ENCODE results near the gene POC1B.

Gene POC1B

GRCh38 chr12:89525824-89526770, at the start of gene POC1B:
TSS of gene POC1B (minus strand) at chr12:89526047. CDS start at chr12:89525895, 152 bp downstream.
- DNase-seq, result peak; percentile 59 to 77

- no peak for DNase-seq
Measured at GRCh38 chr12:89575374-89575773, 49.5 kb upstream of the POC1B start.

- no peak for DNase-seq
Measured at GRCh38 chr12:89574736-89575208, 48.9 kb upstream of the POC1B start.

GRCh38 chr12:89573051-89573810, 47.4 kb upstream of the POC1B start:
- no peak for DNase-seq

GRCh38 chr12:89571491-89572195, 45.8 kb upstream of the POC1B start:
- no peak for DNase-seq

GRCh38 chr12:89568484-89568883, 42.6 kb upstream of the POC1B start:
- no peak for DNase-seq

GRCh38 chr12:89567691-89568239, 41.9 kb upstream of the POC1B start:
- no peak for DNase-seq

- no peak for DNase-seq
Measured at GRCh38 chr12:89566615-89567014, 40.8 kb upstream of the POC1B start.

GRCh38 chr12:89565002-89565401, 39.2 kb upstream of the POC1B start:
- DNase-seq, result no peak

GRCh38 chr12:89559753-89560152, 33.9 kb upstream of the POC1B start:
- no peak for DNase-seq

GRCh38 chr12:89556976-89557375, 31.1 kb upstream of the POC1B start:
- no peak for DNase-seq

- DNase-seq, result no peak
Measured at GRCh38 chr12:89552376-89552775, 26.5 kb upstream of the POC1B start.

GRCh38 chr12:89551747-89552146, 25.9 kb upstream of the POC1B start:
- DNase-seq, result no peak

GRCh38 chr12:89547101-89547500, 21.3 kb upstream of the POC1B start:
- DNase-seq, result no peak

GRCh38 chr12:89546151-89546550, 20.3 kb upstream of the POC1B start:
- no peak for DNase-seq

- DNase-seq, result no peak
Measured at GRCh38 chr12:89544681-89545184, 18.9 kb upstream of the POC1B start.

GRCh38 chr12:89544022-89544421, 18.2 kb upstream of the POC1B start:
- no peak for DNase-seq

- peak; percentile 59 to 75 for DNase-seq
Measured at GRCh38 chr12:89542912-89543592, 17.2 kb upstream of the POC1B start.

- no peak for DNase-seq
Measured at GRCh38 chr12:89542236-89542635, 16.4 kb upstream of the POC1B start.

GRCh38 chr12:89540586-89540985, 14.7 kb upstream of the POC1B start:
- no peak for DNase-seq

GRCh38 chr12:89539426-89540223, 13.8 kb upstream of the POC1B start:
- DNase-seq, result no peak

All from CD4-positive, alpha-beta T cell treated with Interferon alpha-2 for 1 hour (primary cell).